HUDEP-2 (cell line): ENCODE measurements around the gene SCEL.
"Not testable (repeated sequence)": the region's sequence is repeated elsewhere in the genome, so short reads cannot be mapped to it uniquely, and the experiment has no call there.

Experiments used
- DNase-seq, 76 experiments: peaks; one replicate each; lab custom pipeline; 2025; ENCODE audit not compliant: unreplicated experiment in 76 of 76; lab: John Stamatoyannopoulos, UW

Gene SCEL

GRCh38 chr13:77535448-77535847 lies at the start of gene SCEL:
TSS of gene SCEL (plus strand) at chr13:77535706. CDS start at chr13:77555876, 20,170 bp downstream.
- no peak for DNase-seq

- no peak for DNase-seq
Observed at GRCh38 chr13:77489566-77490337, 45.8 kb upstream of the SCEL start.

GRCh38 chr13:77492982-77493381 lies 42.5 kb upstream of the SCEL start:
- DNase-seq: peak in 2 of 76 experiments; percentile 1 to 2

GRCh38 chr13:77494226-77494625 lies 41.3 kb upstream of the SCEL start:
- no peak for DNase-seq

- no peak for DNase-seq
Observed at GRCh38 chr13:77497350-77497749, 38.2 kb upstream of the SCEL start.

- DNase-seq: no peak
Observed at GRCh38 chr13:77497835-77498234, 37.7 kb upstream of the SCEL start.

- DNase-seq: no peak
Observed at GRCh38 chr13:77502104-77502720, 33.3 kb upstream of the SCEL start.

GRCh38 chr13:77503398-77503797 lies 32.1 kb upstream of the SCEL start:
- DNase-seq: no peak

- no peak for DNase-seq
Observed at GRCh38 chr13:77506874-77507273, 28.6 kb upstream of the SCEL start.

- peak in 2 of 76 experiments; percentile 12 to 20 for DNase-seq
Observed at GRCh38 chr13:77507931-77508776, 27.4 kb upstream of the SCEL start.

- no peak for DNase-seq
Observed at GRCh38 chr13:77508959-77509620, 26.4 kb upstream of the SCEL start.

- DNase-seq: no peak
Observed at GRCh38 chr13:77510156-77510555, 25.4 kb upstream of the SCEL start.

GRCh38 chr13:77511552-77511951 lies 24.0 kb upstream of the SCEL start:
- no peak for DNase-seq

- DNase-seq: no peak
Observed at GRCh38 chr13:77513719-77514335, 21.7 kb upstream of the SCEL start.

- DNase-seq: no peak
Observed at GRCh38 chr13:77514336-77514726, 21.2 kb upstream of the SCEL start.

GRCh38 chr13:77515785-77516184 lies 19.7 kb upstream of the SCEL start:
- no peak for DNase-seq

GRCh38 chr13:77516342-77516789 lies 19.1 kb upstream of the SCEL start:
- DNase-seq: no peak

- no peak for DNase-seq
Observed at GRCh38 chr13:77518266-77518665, 17.2 kb upstream of the SCEL start.

- not testable (repeated sequence) for DNase-seq
Observed at GRCh38 chr13:77519396-77519795, 16.1 kb upstream of the SCEL start.

GRCh38 chr13:77519808-77520207 lies 15.7 kb upstream of the SCEL start:
- no peak for DNase-seq
